Measurements from ENCODE around the gene ADAMTS12.

The ADAMTS12 gene

GRCh38 chr5:33934176-33934575 is 42.4 kb upstream of the ADAMTS12 start:
- H3K9me3 ChIP-seq = no peaks in the 10 kb centered on the region
- H3K27ac ChIP-seq = no peak overlapping the region
- peaks cover 68% of the 10 kb centered on the region for H3K27me3 ChIP-seq
- peaks cover 0 to 7% of the 10 kb centered on the region in 2 experiments for H3K4me1 ChIP-seq (ENCODE audit: control insufficient read depth in 1 of 2, insufficient read depth in 1 of 2, low read depth in 1 of 2, low read length in 1 of 2)
- H3K36me3 ChIP-seq = no peaks in the 10 kb centered on the region
- no peak overlapping the region for H3K4me3 ChIP-seq (ENCODE audit: low read depth in 1 of 2, low read length in 1 of 2)
- no peak for TF ChIP-seq CTCF (IDR thresholded peaks at IDR 0.05)

GRCh38 chr5:33933723-33934169 is 42.0 kb upstream of the ADAMTS12 start:
- Histone ChIP-seq H3K27me3 (peaks cover 64% of the 10 kb centered on the region), H3K36me3 (no peaks in the 10 kb centered on the region), H3K9me3 (no peaks in the 10 kb centered on the region), H3K4me1 (ENCODE audit: control insufficient read depth in 1 of 2, insufficient read depth in 1 of 2, low read depth in 1 of 2, low read length in 1 of 2) (peaks cover 0 to 7% of the 10 kb centered on the region in 2 experiments), H3K4me3 (ENCODE audit: low read depth in 1 of 2, low read length in 1 of 2) (no peak overlapping the region), H3K27ac (no peak overlapping the region)
- no peak for TF ChIP-seq CTCF (IDR thresholded peaks at IDR 0.05)

- no peaks in the 10 kb centered on the region for H3K4me1 ChIP-seq (ENCODE audit: control insufficient read depth in 1 of 2, insufficient read depth in 1 of 2, low read depth in 1 of 2, low read length in 1 of 2)
- H3K27ac ChIP-seq = no peak overlapping the region
- H3K9me3 ChIP-seq = no peaks in the 10 kb centered on the region
- TF ChIP-seq CTCF (IDR thresholded peaks at IDR 0.05) = no peak
- peaks cover 38% of the 10 kb centered on the region for H3K27me3 ChIP-seq
- no peak overlapping the region for H3K4me3 ChIP-seq (ENCODE audit: low read depth in 1 of 2, low read length in 1 of 2)
- H3K36me3 ChIP-seq = no peaks in the 10 kb centered on the region
Observed at GRCh38 chr5:33931136-33931535, 39.3 kb upstream of the ADAMTS12 start.

- Histone ChIP-seq H3K9me3 (no peaks in the 10 kb centered on the region), H3K4me3 (ENCODE audit: low read depth in 1 of 2, low read length in 1 of 2) (no peak overlapping the region), H3K36me3 (no peaks in the 10 kb centered on the region), H3K27me3 (peaks cover 27% of the 10 kb centered on the region), H3K27ac (no peak overlapping the region), H3K4me1 (ENCODE audit: control insufficient read depth in 1 of 2, insufficient read depth in 1 of 2, low read depth in 1 of 2, low read length in 1 of 2) (no peaks in the 10 kb centered on the region)
- TF ChIP-seq CTCF (IDR thresholded peaks at IDR 0.05) = no peak
Observed at GRCh38 chr5:33929925-33930690, 38.3 kb upstream of the ADAMTS12 start.

GRCh38 chr5:33928283-33928682 is 36.5 kb upstream of the ADAMTS12 start:
- H3K9me3 ChIP-seq = no peaks in the 10 kb centered on the region

More at GRCh38 chr5:33928283-33928682, 36.5 kb upstream of the ADAMTS12 start:
- Histone ChIP-seq H3K4me3 (ENCODE audit: low read depth in 1 of 2, low read length in 1 of 2) (no peak overlapping the region), H3K27ac (no peak overlapping the region), H3K27me3 (peaks cover 19% of the 10 kb centered on the region), H3K36me3 (no peaks in the 10 kb centered on the region), H3K4me1 (ENCODE audit: control insufficient read depth in 1 of 2, insufficient read depth in 1 of 2, low read depth in 1 of 2, low read length in 1 of 2) (no peaks in the 10 kb centered on the region)
- no peak for TF ChIP-seq CTCF (IDR thresholded peaks at IDR 0.05)
